ENCODE data around the gene ATXN7. TPM values are rescaled to one million over a fixed set of nuclear protein-coding genes. Genes with fewer than 3 reads are reported as not detected.

ATXN7 gene
- total RNA-seq, 4 donors from 2014 or later, result 20.9 to 28.2 (median 22.6) TPM

DNA sequence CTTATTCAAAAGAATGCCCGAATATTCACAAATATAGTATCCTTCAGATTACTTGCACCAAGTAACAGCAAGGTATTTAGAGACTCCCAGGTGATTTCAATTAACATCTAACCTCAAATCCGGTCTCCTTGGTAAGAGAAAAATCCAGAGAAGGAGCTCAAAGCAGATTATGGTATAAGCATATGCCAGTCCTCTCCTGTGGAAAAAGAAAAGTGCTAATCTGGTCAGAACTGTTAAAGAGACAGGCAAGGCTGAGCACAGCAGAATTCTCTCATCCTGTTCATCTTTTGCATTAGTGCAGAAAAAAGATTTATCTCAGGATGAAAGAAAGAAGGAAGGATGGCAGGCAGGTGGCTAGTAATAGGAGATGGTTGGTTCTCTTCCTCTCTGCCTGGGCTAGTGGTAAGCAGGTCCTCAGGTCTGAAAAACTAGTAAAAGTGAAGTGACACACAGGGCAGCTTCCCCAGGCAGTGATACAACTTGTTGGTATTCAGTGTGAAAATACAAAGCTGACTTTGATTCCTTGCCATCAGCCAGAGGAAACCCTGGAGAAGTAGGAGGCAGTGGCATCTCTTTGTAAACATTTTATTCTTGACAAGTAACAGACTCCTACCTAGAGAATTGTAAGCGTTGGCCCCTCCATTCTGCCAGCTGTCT lies 14.2 kb downstream of the ATXN7 start:
- H3K27me3 ChIP-seq, result no peaks in the 10 kb centered on the region
- no peaks in the 10 kb centered on the region for H3K36me3 ChIP-seq
- no peaks in the 10 kb centered on the region for H3K9me3 ChIP-seq
- no peak overlapping the region for H3K4me3 ChIP-seq
- peaks cover 22 to 41% (median 35%) of the 10 kb centered on the region in 4 donors for H3K4me1 ChIP-seq
- DNase-seq (ENCODE audit: extremely low spot score), result no peak
- WGBS, result 71% methylated on average over 3 of the region's 3 CpGs
- no peak overlapping the region for H3K27ac ChIP-seq (replicated peaks in 1 of 4)
- intact Hi-C loops (cut with DNase I), result no loop called here
- TF ChIP-seq POLR2A (IDR thresholded peaks at IDR 0.05; ENCODE audit: low read depth) (no peak), POLR2AphosphoS5 (IDR thresholded peaks at IDR 0.05) (no peak), EP300 (IDR thresholded peaks at IDR 0.05) (no peak)
- TF ChIP-seq, protein P1, sequence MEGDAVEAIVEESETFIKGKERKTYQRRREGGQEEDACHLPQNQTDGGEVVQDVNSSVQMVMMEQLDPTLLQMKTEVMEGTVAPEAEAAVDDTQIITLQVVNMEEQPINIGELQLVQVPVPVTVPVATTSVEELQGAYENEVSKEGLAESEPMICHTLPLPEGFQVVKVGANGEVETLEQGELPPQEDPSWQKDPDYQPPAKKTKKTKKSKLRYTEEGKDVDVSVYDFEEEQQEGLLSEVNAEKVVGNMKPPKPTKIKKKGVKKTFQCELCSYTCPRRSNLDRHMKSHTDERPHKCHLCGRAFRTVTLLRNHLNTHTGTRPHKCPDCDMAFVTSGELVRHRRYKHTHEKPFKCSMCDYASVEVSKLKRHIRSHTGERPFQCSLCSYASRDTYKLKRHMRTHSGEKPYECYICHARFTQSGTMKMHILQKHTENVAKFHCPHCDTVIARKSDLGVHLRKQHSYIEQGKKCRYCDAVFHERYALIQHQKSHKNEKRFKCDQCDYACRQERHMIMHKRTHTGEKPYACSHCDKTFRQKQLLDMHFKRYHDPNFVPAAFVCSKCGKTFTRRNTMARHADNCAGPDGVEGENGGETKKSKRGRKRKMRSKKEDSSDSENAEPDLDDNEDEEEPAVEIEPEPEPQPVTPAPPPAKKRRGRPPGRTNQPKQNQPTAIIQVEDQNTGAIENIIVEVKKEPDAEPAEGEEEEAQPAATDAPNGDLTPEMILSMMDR (IDR thresholded peaks at IDR 0.05), result no peak

GRCh38 chr3:63878394-63879060 lies 14.9 kb downstream of the ATXN7 start:
- peaks cover 22 to 41% (median 35%) of the 10 kb centered on the region in 4 donors for H3K4me1 ChIP-seq
- WGBS, result 52% methylated on average over 2 of the region's 2 CpGs
- no peak overlapping the region for H3K27ac ChIP-seq (replicated peaks in 1 of 4)

DNA sequence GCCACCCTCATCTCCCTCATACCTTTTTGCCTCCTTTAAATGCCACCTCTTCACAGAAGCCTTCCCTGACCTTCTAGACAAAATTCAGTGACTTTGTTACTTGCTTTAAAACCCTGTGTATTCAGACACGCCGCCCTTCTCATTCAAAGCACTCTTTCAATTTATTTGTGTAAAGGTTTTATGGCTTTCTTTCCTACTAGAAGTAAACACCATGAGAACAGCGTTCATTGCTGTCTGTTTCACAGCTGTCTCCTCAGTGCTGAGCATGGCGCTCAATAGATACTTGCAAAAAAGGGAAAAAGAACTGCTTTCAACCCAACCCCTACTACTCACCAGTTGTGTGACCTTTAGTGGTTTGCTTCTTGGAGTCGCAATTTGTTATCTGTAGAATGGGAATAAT lies 17.0 kb downstream of the ATXN7 start:
- H3K4me1 ChIP-seq, result peaks cover 20 to 34% (median 33%) of the 10 kb centered on the region in 4 donors
- no peak overlapping the region for H3K4me3 ChIP-seq
- 94% methylated on average over 5 of the region's 5 CpGs for WGBS
- DNase-seq (ENCODE audit: extremely low spot score), result no peak
- H3K27ac ChIP-seq (replicated peaks in 1 of 4), result no peak overlapping the region
- H3K9me3 ChIP-seq, result no peaks in the 10 kb centered on the region
- no peaks in the 10 kb centered on the region for H3K36me3 ChIP-seq
- no peaks in the 10 kb centered on the region for H3K27me3 ChIP-seq
- TF ChIP-seq POLR2AphosphoS5 (IDR thresholded peaks at IDR 0.05) (no peak), POLR2A (IDR thresholded peaks at IDR 0.05; ENCODE audit: low read depth) (no peak), EP300 (IDR thresholded peaks at IDR 0.05) (no peak)
- TF ChIP-seq, protein P1 (IDR thresholded peaks at IDR 0.05), result no peak
- intact Hi-C loops (cut with DNase I), result no loop called here

More at GRCh38 chr3:63878394-63879060, 14.9 kb downstream of the ATXN7 start:
- Histone ChIP-seq H3K9me3 (no peaks in the 10 kb centered on the region), H3K4me3 (no peak overlapping the region), H3K36me3 (no peaks in the 10 kb centered on the region), H3K27me3 (no peaks in the 10 kb centered on the region)
- TF ChIP-seq EP300 (IDR thresholded peaks at IDR 0.05) (no peak), POLR2AphosphoS5 (IDR thresholded peaks at IDR 0.05) (no peak), POLR2A (IDR thresholded peaks at IDR 0.05; ENCODE audit: low read depth) (no peak)
- TF ChIP-seq, protein P1 (IDR thresholded peaks at IDR 0.05), result no peak
- no peak for DNase-seq (ENCODE audit: extremely low spot score)
- intact Hi-C loops (cut with DNase I), result no loop called here

DNA sequence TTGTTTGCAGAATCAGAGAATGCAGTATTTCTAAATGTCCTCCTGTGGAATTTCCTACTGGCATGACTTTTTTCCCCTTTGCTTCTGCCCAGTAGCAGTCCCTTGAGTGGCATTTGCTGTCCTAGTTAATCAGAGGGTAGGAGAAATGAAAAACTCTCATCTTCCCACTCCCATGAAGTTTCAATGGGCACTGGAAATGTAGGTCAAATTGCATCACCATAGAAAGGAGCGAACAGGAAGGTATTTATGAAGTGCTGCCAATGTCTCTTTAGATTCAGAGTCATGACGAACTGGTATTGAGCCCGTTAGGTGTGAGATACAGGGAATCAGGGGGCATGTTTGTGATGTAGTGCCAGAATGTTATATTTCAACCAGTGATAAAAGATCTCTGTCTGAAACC lies 23.2 kb downstream of the ATXN7 start:
- no peak overlapping the region for H3K4me3 ChIP-seq
- WGBS, result 53% methylated on average over 3 of the region's 3 CpGs
- intact Hi-C loops (cut with DNase I), result no loop called here
- no peaks in the 10 kb centered on the region for H3K9me3 ChIP-seq
- H3K36me3 ChIP-seq, result peaks cover 0 to 7% (median 0%) of the 10 kb centered on the region in 4 donors
- no peak for DNase-seq (ENCODE audit: extremely low spot score)
- TF ChIP-seq EP300 (IDR thresholded peaks at IDR 0.05), result no peak
- no peaks in the 10 kb centered on the region for H3K27me3 ChIP-seq
- H3K27ac ChIP-seq (replicated peaks in 1 of 4), result peak overlapping the region in 1 of 4 donors; percentile 16
- peaks cover 4 to 30% (median 20%) of the 10 kb centered on the region in 4 donors for H3K4me1 ChIP-seq

DNA sequence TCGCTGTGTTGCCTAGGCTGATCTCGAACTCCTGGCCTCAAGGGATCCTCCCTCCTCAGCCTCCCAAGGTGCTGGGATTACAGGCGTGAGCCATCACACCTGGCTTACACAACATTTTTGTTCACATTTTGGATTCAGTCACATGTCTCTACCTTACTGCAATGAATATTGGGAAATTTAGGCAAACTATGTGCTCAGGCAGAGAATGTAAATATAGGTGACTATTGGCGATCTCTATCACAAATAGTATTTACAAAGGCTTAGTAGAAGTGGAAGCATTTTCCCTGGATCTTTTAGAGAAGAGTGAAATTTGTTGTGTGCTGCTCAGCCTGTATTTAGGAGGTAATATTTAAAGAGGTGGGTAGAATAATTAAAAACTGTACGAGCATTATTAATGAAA lies 27.9 kb downstream of the ATXN7 start:
- TF ChIP-seq EP300 (IDR thresholded peaks at IDR 0.05), result no peak
- TF ChIP-seq POLR2A (IDR thresholded peaks at IDR 0.05; ENCODE audit: low read depth), result no peak
- TF ChIP-seq, protein P1 (IDR thresholded peaks at IDR 0.05), result no peak
- no peak for TF ChIP-seq POLR2AphosphoS5 (IDR thresholded peaks at IDR 0.05)
- no peaks in the 10 kb centered on the region for H3K9me3 ChIP-seq
- H3K27me3 ChIP-seq, result no peaks in the 10 kb centered on the region
- intact Hi-C loops (cut with DNase I), result no loop called here
- DNase-seq (ENCODE audit: extremely low spot score), result no peak
- no peak overlapping the region for H3K4me3 ChIP-seq
- peaks cover 7 to 37% (median 18%) of the 10 kb centered on the region in 4 donors for H3K4me1 ChIP-seq
- H3K27ac ChIP-seq (replicated peaks in 1 of 4), result no peak overlapping the region
- H3K36me3 ChIP-seq, result peaks cover 0 to 8% (median 0%) of the 10 kb centered on the region in 4 donors
- 97% methylated on average over 5 of the region's 5 CpGs for WGBS

Data from esophagus muscularis mucosa (tissue), 4 donors.